HFFc6 (cell line): ENCODE results near the gene RIT1. TPM values are rescaled to one million over a fixed set of nuclear protein-coding genes. Genes with fewer than 3 reads are reported as not detected.

Source experiments
- DNase-seq: peaks from one replicate; pipeline ENCODE4 v3.0.0-alpha.2; 2018
- H3K27ac Mint-ChIP-seq: 2 replicates; pipeline ENCODE4 v1.8.0; 2020; ENCODE audit warnings: mild to moderate bottlenecking, mixed read lengths
- H3K27me3 Mint-ChIP-seq: 2 replicates; pipeline ENCODE4 v1.8.0; 2021; ENCODE audit warnings: mild to moderate bottlenecking, moderate library complexity, mixed read lengths; ENCODE audit not compliant: insufficient read depth
- H3K36me3 Mint-ChIP-seq: 2 replicates; pipeline ENCODE4 v1.8.0; 2021; ENCODE audit warnings: low read depth, mixed read lengths
- H3K4me1 Mint-ChIP-seq: 2 replicates; pipeline ENCODE4 v1.8.0; 2020; ENCODE audit warnings: low read depth, mixed read lengths
- H3K4me3 Mint-ChIP-seq: 2 replicates; pipeline ENCODE4 v1.8.0; 2020; ENCODE audit warnings: mild to moderate bottlenecking, moderate library complexity, mixed read lengths
- H3K9me3 Mint-ChIP-seq: 2 replicates; pipeline ENCODE4 v1.8.0; 2020; ENCODE audit warnings: mild to moderate bottlenecking, mixed read lengths
- CTCF ChIP-seq: fragments of 200-600 bp; sonication (generic); IDR thresholded peaks from 2 replicates; pipeline ENCODE4 v1.5.0; 2021; ENCODE audit warnings: antibody characterized with exemption, mild to moderate bottlenecking
- total RNA-seq, 6 experiments: library from RNA; stranded (reverse); fragmentation: NEBNext Ultra II Directional; extraction: Animal tissue kit (Norgen Biotek cat#: 25700); gene quantifications; 2 replicates in 1 of 6; 3 replicates in 5 of 6; pipeline ENCODE4 v1.2.3, GENCODE V29; 2021

Gene RIT1
- total RNA-seq, 6 experiments from 2014 or later, result 26.1 to 35.4 (median 32.1) TPM

- no peak overlapping the region for H3K27ac Mint-ChIP-seq
- H3K4me1 Mint-ChIP-seq, result peaks cover 10% of the 10 kb centered on the region; the same call in 1 of the 2 replicates
- H3K36me3 Mint-ChIP-seq, result peaks cover 12% of the 10 kb centered on the region
- no peak for DNase-seq
- no peak for TF ChIP-seq CTCF
- no peaks in the 10 kb centered on the region for H3K9me3 Mint-ChIP-seq
- no peaks in the 10 kb centered on the region; the same call in 1 of the 2 replicates for H3K27me3 Mint-ChIP-seq
- H3K4me3 Mint-ChIP-seq, result no peak overlapping the region
These were observed 38.6 kb downstream of the RIT1 start for GRCh38 chr1:155872527-155872926.

GRCh38 chr1:155871390-155871789 lies 39.8 kb downstream of the RIT1 start:
- no peak for TF ChIP-seq CTCF

GRCh38 chr1:155867766-155868165 lies 43.4 kb downstream of the RIT1 start:
- Mint-ChIP-seq H3K4me1 (peaks cover 9% of the 10 kb centered on the region), H3K27me3 (no peaks in the 10 kb centered on the region; the same call in 1 of the 2 replicates), H3K4me3 (no peak overlapping the region), H3K27ac (no peak overlapping the region), H3K36me3 (peaks cover 12% of the 10 kb centered on the region), H3K9me3 (no peaks in the 10 kb centered on the region)
- no peak for DNase-seq
- no peak for TF ChIP-seq CTCF

More at GRCh38 chr1:155871390-155871789, 39.8 kb downstream of the RIT1 start:
- H3K27me3 Mint-ChIP-seq, result no peaks in the 10 kb centered on the region; the same call in 1 of the 2 replicates
- DNase-seq, result no peak
- H3K4me3 Mint-ChIP-seq, result no peak overlapping the region
- H3K4me1 Mint-ChIP-seq, result peaks cover 10% of the 10 kb centered on the region; the same call in 1 of the 2 replicates
- H3K9me3 Mint-ChIP-seq, result no peaks in the 10 kb centered on the region
- H3K27ac Mint-ChIP-seq, result no peak overlapping the region
- H3K36me3 Mint-ChIP-seq, result peaks cover 15% of the 10 kb centered on the region

GRCh38 chr1:155864393-155864792 lies 46.8 kb downstream of the RIT1 start:
- H3K27me3 Mint-ChIP-seq, result no peaks in the 10 kb centered on the region; the same call in 1 of the 2 replicates
- peaks cover 35% of the 10 kb centered on the region for H3K4me1 Mint-ChIP-seq
- peaks cover 12% of the 10 kb centered on the region for H3K36me3 Mint-ChIP-seq
- no peak overlapping the region for H3K27ac Mint-ChIP-seq
- no peak for TF ChIP-seq CTCF
- H3K9me3 Mint-ChIP-seq, result no peaks in the 10 kb centered on the region
- no peak overlapping the region for H3K4me3 Mint-ChIP-seq
- peak; percentile 44 for DNase-seq

GRCh38 chr1:155861896-155862295 lies 49.3 kb downstream of the RIT1 start:
- H3K4me3 Mint-ChIP-seq, result no peak overlapping the region
- peaks cover 8% of the 10 kb centered on the region for H3K36me3 Mint-ChIP-seq
- no peaks in the 10 kb centered on the region for H3K9me3 Mint-ChIP-seq
- peaks cover 53% of the 10 kb centered on the region for H3K4me1 Mint-ChIP-seq
- no peaks in the 10 kb centered on the region; the same call in 1 of the 2 replicates for H3K27me3 Mint-ChIP-seq
- no peak for TF ChIP-seq CTCF
- no peak for DNase-seq
- H3K27ac Mint-ChIP-seq, result no peak overlapping the region
